Smooth muscle cell (in vitro differentiated cells): ENCODE data around the gene TCTN1. TPM values are rescaled to one million over a fixed set of nuclear protein-coding genes. Genes with fewer than 3 reads are reported as not detected.

ENCODE experiments used
- DNase-seq: peaks from one replicate; lab custom pipeline; 2025; ENCODE audit not compliant: unreplicated experiment; lab: John Stamatoyannopoulos, UW
- H2AFZ ChIP-seq: fragments of 200-600 bp; sonication (generic); 2 replicates; pipeline ENCODE4 v1.6.0; 2016; ENCODE audit warnings: antibody characterized with exemption, low read depth, mild to moderate bottlenecking
- H3F3A ChIP-seq: fragments of 200-600 bp; sonication (generic); 2 replicates; pipeline ENCODE4 v1.6.0; 2017; ENCODE audit warnings: antibody characterized with exemption, low read depth
- H3K27ac ChIP-seq: fragments of 200-600 bp; sonication (generic); 2 replicates; pipeline ENCODE4 v1.5.1; 2016; ENCODE audit warnings: low read depth, mild to moderate bottlenecking
- H3K27me3 ChIP-seq: fragments of 200-600 bp; sonication (generic); 2 replicates; pipeline ENCODE4 v1.6.1; 2016; ENCODE audit warnings: low read depth, mild to moderate bottlenecking
- H3K36me3 ChIP-seq: fragments of 200-600 bp; sonication (generic); 2 replicates; pipeline ENCODE4 v1.5.1; 2016; ENCODE audit warnings: low read depth
- H3K4me1 ChIP-seq: fragments of 200-600 bp; sonication (generic); 2 replicates; pipeline ENCODE4 v1.5.1; 2016; ENCODE audit warnings: low read depth
- H3K4me2 ChIP-seq: fragments of 200-600 bp; sonication (generic); 2 replicates; pipeline ENCODE4 v1.6.0; 2016; ENCODE audit warnings: mild to moderate bottlenecking
- H3K4me3 ChIP-seq: fragments of 200-600 bp; sonication (generic); 2 replicates; pipeline ENCODE4 v1.5.1; 2016; ENCODE audit warnings: mild to moderate bottlenecking
- H3K79me2 ChIP-seq: fragments of 200-600 bp; sonication (generic); 2 replicates; pipeline ENCODE4 v1.6.0; 2016; ENCODE audit warnings: low read depth, mild to moderate bottlenecking
- H3K9ac ChIP-seq: fragments of 200-600 bp; sonication (generic); 2 replicates; pipeline ENCODE4 v1.6.0; 2016; ENCODE audit warnings: low read depth
- H3K9me3 ChIP-seq: fragments of 200-600 bp; sonication (generic); replicated peaks from 2 replicates; pipeline ENCODE4 v1.5.1; 2016; ENCODE audit warnings: low read depth
- H4K20me1 ChIP-seq: fragments of 200-600 bp; sonication (generic); 2 replicates; pipeline ENCODE4 v1.6.0; 2016; ENCODE audit warnings: low read depth
- WGBS: methylation state at CpG from one replicate; pipeline ENCODE4 v1.1.7; 2016; ENCODE audit warnings: low lambda C conversion rate; 5-methylcytosine and 5-hydroxymethylcytosine counted together
- polyA plus RNA-seq: library from polyadenylated mRNA; unstranded; fragments of >200 nt; fragmentation: Nextera tagmentation; extraction: Ambion mirVana; gene quantifications from 2 replicates; pipeline ENCODE4 v1.2.1, GENCODE V29; 2016
- total RNA-seq: library from RNA; depleted of rRNA; stranded (reverse); fragments of >200 nt; gene quantifications from 2 replicates; pipeline ENCODE4 v1.2.3, GENCODE V29; 2014
- TF ChIP-seq, protein P1 (sequence below): fragments of 200-600 bp; sonication (generic); IDR thresholded peaks from 2 replicates; pipeline ENCODE4 v1.5.1; 2017; ENCODE audit warnings: borderline replicate concordance, mild to moderate bottlenecking, antibody characterized with exemption; ENCODE audit not compliant: insufficient read depth, poor library complexity, severe bottlenecking

Gene TCTN1
- total and polyA plus RNA-seq, 2 experiments from 2014 or later: 22.5 to 28.4 TPM

DNA sequence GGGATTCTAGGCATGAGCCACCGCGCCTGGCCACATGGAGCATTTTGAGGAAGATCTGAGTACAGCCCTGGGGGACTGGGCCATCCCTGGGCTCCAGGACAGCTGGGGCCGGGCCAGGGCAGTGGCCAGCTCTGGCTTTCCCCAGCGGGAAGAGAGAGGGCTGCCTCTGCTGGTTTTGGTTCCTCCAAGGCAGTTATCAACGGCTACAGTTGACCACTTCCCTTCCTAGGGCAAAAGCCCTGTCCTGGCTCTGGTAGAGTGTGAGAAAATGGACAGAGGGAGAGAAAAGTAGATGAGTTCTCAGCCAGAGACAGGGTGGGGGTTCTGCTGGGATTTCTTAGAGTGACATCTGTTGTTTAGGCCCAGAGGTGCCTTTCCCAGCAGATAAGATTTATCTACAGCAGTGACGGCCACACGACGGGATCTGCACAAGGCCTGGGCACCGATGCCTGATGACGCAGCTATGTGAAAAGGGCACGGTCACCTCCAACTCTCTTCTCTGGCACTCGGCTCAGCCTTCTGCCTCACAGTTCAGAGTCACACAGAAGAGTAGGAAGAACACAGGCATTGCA is 80.5 kb downstream of the TCTN1 start:
- Histone ChIP-seq H2AFZ (no peak overlapping the region), H3K4me3 (no peak overlapping the region), H3K27ac (no peak overlapping the region), H4K20me1 (no peaks in the 10 kb centered on the region), H3F3A (no peaks in the 10 kb centered on the region), H3K9me3 (no peaks in the 10 kb centered on the region), H3K27me3 (no peaks in the 10 kb centered on the region), H3K79me2 (no peaks in the 10 kb centered on the region), H3K36me3 (no peaks in the 10 kb centered on the region), H3K9ac (no peak overlapping the region), H3K4me1 (peaks cover 6% of the 10 kb centered on the region), H3K4me2 (no peak overlapping the region)
- TF ChIP-seq, protein P1, sequence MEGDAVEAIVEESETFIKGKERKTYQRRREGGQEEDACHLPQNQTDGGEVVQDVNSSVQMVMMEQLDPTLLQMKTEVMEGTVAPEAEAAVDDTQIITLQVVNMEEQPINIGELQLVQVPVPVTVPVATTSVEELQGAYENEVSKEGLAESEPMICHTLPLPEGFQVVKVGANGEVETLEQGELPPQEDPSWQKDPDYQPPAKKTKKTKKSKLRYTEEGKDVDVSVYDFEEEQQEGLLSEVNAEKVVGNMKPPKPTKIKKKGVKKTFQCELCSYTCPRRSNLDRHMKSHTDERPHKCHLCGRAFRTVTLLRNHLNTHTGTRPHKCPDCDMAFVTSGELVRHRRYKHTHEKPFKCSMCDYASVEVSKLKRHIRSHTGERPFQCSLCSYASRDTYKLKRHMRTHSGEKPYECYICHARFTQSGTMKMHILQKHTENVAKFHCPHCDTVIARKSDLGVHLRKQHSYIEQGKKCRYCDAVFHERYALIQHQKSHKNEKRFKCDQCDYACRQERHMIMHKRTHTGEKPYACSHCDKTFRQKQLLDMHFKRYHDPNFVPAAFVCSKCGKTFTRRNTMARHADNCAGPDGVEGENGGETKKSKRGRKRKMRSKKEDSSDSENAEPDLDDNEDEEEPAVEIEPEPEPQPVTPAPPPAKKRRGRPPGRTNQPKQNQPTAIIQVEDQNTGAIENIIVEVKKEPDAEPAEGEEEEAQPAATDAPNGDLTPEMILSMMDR: no peak
- DNase-seq: no peak
- WGBS: 70% methylated on average over 12 of the region's 12 CpGs

GRCh38 chr12:110696283-110696682 is 82.4 kb downstream of the TCTN1 start:
- H3K9me3 ChIP-seq: no peaks in the 10 kb centered on the region
- no peak overlapping the region for H3K4me3 ChIP-seq
- H3K27me3 ChIP-seq: no peaks in the 10 kb centered on the region
- no peak overlapping the region for H2AFZ ChIP-seq
- DNase-seq: no peak
- WGBS: 93% methylated on average over 3 of the region's 3 CpGs
- H3K79me2 ChIP-seq: no peaks in the 10 kb centered on the region
- H3K27ac ChIP-seq: no peak overlapping the region
- H3K4me2 ChIP-seq: no peak overlapping the region
- no peaks in the 10 kb centered on the region for H3K36me3 ChIP-seq
- H4K20me1 ChIP-seq: no peaks in the 10 kb centered on the region
- no peaks in the 10 kb centered on the region for H3F3A ChIP-seq
- no peak overlapping the region for H3K9ac ChIP-seq
- no peaks in the 10 kb centered on the region for H3K4me1 ChIP-seq
- TF ChIP-seq, protein P1: no peak

DNA sequence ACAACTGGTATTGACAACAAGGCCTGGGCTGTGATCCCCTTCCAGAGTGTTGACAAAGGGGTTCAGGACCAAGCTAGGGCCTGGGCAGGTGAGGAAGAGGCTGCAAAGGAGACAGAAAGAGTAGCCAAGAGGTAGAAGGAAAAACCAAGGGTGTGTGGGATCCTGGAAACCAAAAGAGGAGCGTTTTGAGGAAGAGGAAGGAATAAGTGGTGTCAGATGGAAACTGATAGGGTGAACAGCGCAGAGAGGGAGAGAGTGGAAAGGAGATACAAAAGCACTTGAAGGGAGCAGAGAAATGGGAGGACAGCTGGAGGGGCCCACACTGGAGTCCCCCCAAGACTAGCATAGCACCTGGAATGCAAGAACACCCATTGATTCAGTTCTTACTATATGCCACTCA is 83.3 kb downstream of the TCTN1 start:
- Histone ChIP-seq H3K9ac (no peak overlapping the region), H3K27ac (no peak overlapping the region), H3K79me2 (no peaks in the 10 kb centered on the region), H4K20me1 (no peaks in the 10 kb centered on the region), H3K36me3 (no peaks in the 10 kb centered on the region), H3K4me2 (no peak overlapping the region), H3K4me1 (no peaks in the 10 kb centered on the region), H3K27me3 (no peaks in the 10 kb centered on the region), H3F3A (no peaks in the 10 kb centered on the region), H3K4me3 (no peak overlapping the region), H3K9me3 (no peaks in the 10 kb centered on the region), H2AFZ (no peak overlapping the region)
- DNase-seq: no peak
- TF ChIP-seq, protein P1: no peak
- 92% methylated on average over 2 of the region's 2 CpGs for WGBS
